Bladder microvascular endothelial cell (primary cell): ENCODE data around the gene SLC4A1AP. TPM values are rescaled to one million over a fixed set of nuclear protein-coding genes. Genes with fewer than 3 reads are reported as not detected.

Source experiments
- total RNA-seq: library from RNA; depleted of rRNA; stranded (reverse); fragments of >200 nt; gene quantifications from 2 replicates; pipeline ENCODE4 v1.2.3, GENCODE V29; 2014

SLC4A1AP gene, protein sequence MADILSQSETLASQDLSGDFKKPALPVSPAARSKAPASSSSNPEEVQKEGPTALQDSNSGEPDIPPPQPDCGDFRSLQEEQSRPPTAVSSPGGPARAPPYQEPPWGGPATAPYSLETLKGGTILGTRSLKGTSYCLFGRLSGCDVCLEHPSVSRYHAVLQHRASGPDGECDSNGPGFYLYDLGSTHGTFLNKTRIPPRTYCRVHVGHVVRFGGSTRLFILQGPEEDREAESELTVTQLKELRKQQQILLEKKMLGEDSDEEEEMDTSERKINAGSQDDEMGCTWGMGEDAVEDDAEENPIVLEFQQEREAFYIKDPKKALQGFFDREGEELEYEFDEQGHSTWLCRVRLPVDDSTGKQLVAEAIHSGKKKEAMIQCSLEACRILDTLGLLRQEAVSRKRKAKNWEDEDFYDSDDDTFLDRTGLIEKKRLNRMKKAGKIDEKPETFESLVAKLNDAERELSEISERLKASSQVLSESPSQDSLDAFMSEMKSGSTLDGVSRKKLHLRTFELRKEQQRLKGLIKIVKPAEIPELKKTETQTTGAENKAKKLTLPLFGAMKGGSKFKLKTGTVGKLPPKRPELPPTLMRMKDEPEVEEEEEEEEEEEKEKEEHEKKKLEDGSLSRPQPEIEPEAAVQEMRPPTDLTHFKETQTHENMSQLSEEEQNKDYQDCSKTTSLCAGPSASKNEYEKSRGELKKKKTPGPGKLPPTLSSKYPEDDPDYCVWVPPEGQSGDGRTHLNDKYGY
- total RNA-seq: 19.9 and 25.7 TPM in 2 replicates

DNA sequence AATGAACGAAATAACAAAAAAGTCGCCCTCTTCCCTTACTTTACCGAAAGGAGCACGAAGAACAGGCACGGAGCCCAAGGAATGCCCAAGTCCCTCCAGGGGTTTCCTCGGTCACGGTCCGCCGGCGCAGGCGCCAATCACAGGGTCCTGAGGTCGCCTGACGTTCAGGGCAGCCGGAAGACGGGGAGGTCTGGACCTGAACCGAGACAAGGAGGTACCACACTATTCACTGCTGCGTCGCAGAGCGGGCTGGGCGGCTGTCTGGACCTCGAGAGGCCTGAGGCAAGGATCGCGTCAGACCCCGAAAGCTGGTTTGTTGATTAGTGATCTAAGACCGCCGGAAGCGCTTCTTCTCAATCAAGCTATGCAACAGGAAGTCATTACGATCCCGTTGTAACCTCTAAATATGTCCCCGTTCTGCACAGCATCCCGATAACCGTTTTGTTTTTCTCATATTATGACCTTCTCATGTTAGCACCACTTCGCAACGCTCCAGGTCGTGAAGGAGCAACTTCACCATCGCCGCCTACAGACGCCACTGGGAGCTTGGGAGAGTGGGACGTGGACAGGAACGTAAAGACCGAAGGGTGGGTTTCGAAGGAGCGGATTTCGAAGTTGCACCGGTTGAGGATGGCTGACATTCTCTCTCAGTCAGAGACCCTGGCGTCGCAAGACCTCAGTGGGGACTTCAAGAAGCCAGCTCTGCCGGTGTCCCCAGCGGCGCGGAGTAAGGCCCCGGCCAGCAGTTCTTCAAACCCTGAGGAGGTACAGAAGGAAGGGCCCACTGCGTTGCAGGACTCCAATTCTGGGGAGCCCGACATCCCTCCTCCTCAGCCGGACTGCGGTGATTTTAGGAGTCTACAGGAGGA lies at the start of gene SLC4A1AP, which contains the start of gene SUPT7L:
SLC4A1AP (plus strand) TSS at position 605 of the 869 bp plus-strand sequence; CDS start at position 631, 26 bp downstream.
SUPT7L (minus strand) TSS at position 330 of the 869 bp plus-strand sequence. CDS start 1,422 bp downstream, outside the sequence.

DNA sequence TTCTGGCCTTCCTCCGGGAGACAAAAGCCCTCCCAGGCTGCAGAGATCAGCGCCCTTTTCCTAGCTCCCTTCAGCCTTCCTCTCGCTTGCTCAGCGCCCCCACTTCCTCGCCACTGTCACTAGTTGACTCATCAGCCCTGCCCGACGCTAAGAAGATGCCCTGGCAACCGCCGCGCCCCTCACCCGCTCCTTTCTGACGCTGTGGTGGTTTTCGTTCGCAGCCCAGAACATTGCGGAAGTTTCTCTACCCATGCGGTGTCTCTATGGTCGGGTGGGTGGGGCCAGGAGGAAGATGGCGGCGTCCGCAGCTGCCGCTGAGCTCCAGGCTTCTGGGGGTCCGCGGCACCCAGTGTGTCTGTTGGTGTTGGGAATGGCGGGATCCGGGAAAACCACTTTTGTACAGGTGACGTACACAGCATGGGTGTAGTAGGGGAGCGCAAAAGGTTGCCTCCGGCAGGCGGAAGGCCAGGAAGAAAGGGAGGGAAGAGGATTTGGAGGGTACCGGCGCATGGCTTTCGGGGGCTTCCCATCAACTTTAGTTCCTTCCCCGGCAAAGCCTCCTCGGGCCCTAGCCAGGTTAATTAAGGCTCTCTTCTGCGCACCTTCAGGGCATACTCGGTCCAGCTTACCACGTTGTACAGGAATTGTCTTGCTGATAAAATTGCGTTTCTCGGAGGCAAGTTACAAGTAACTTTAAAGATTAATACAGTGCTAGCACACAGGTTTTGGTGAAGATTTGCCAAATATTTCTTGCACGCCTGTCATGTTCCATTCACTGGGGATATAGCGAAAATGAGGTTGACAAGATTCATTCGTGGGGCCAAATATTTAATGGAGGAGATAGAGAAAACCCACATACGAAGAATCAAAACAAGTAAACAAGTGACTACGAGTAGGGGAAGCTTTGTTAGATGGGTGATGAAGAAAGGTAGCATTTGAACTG lies 34.7 kb upstream of the SLC4A1AP start, which contains the start of the genes CCDC121 and GPN1:
CCDC121 (minus strand) TSS at position 246 of the 943 bp plus-strand sequence. CDS start 1,213 bp downstream, outside the sequence.
GPN1 (plus strand) TSS at position 284 of the 943 bp plus-strand sequence; CDS start at position 293, 9 bp downstream.

Other genes starting within 250 kb of the SLC4A1AP start
- gene NRBP1, start 235.3 kb upstream of the SLC4A1AP start, total RNA-seq: 87.1 and 120 TPM in 2 replicates
- 0.44 and 0.49 TPM in 2 replicates for gene KRTCAP3, start 221.5 kb upstream of the SLC4A1AP start, total RNA-seq
- gene IFT172, start 174.1 kb upstream of the SLC4A1AP start, total RNA-seq: 12.0 and 20.0 TPM in 2 replicates
- gene FNDC4, start 168.7 kb upstream of the SLC4A1AP start, total RNA-seq: 11.6 and 14.6 TPM in 2 replicates
- under 0.01 and 0.19 TPM in 2 replicates for gene GCKR, start 167.1 kb upstream of the SLC4A1AP start, total RNA-seq
- gene ZNF512, start 80.8 kb upstream of the SLC4A1AP start, total RNA-seq: 11.2 and 26.9 TPM in 2 replicates
- gene CCDC121, start 34.9 kb upstream of the SLC4A1AP start, total RNA-seq: 1.8 and 2.6 TPM in 2 replicates
- 30.9 and 43.2 TPM in 2 replicates for gene GPN1, start 34.8 kb upstream of the SLC4A1AP start, total RNA-seq
- 9.9 and 20.3 TPM in 2 replicates for gene SUPT7L, start 275 bp upstream of the SLC4A1AP start, total RNA-seq
- 73.1 and 73.8 TPM in 2 replicates for gene MRPL33, start 107.8 kb downstream of the SLC4A1AP start, total RNA-seq
- gene RBKS, start 226.5 kb downstream of the SLC4A1AP start, total RNA-seq: 1.2 and 1.3 TPM in 2 replicates
- gene BABAM2, start 226.8 kb downstream of the SLC4A1AP start, total RNA-seq: 8.7 and 19.9 TPM in 2 replicates